GM10847 (cell line): ENCODE measurements around the gene HS6ST3.

ENCODE experiments used
- POLR2A ChIP-seq: IDR thresholded peaks from 2 replicates; pipeline ENCODE4 v1.6.1; 2011; ENCODE audit not compliant: insufficient read length; ENCODE audit errors: extremely low read depth

HS6ST3 gene

DNA sequence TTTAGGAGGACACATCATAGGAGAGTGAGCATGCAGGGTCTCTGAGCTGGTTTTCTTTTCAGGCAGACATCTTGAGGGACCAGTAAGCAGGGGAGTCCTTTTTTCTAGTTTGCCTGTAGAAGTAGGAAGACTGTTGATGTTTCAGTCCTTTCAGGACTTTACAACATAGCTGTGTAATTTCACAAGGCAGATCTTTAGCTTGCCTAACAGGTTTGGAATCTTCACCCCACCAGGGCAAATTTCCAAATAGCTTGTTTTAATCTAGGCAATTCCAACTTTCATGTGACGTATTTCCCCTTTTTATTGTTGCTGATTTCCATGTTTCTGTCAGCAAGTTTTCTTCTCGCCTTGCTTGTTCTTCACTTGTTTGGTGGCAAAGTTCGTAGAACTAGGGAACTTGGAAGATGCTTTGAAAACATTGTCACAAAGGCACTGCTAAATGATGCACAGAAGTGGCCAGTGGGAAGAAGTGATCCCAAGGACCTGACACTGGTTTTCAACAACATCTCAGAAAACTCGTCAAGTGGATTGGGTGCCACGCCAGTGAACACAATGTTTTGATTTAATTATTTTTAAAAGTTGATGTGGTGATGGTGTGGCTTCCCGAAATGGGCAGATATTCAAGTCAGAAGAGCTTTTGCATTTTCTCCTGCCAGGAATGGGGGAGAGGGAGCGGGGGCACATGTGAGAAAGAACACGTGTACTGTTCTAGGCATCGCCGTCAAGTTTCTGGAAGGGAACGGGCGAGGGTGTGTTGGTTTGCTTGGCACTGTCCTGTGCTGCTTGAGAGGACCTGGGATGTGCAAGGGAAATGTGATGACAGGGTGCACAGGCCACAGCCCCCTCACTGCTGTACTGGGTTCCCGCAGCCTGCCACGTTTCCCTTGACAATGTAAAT lies 485.8 kb downstream of the HS6ST3 start:
- TF ChIP-seq POLR2A = no peak

DNA sequence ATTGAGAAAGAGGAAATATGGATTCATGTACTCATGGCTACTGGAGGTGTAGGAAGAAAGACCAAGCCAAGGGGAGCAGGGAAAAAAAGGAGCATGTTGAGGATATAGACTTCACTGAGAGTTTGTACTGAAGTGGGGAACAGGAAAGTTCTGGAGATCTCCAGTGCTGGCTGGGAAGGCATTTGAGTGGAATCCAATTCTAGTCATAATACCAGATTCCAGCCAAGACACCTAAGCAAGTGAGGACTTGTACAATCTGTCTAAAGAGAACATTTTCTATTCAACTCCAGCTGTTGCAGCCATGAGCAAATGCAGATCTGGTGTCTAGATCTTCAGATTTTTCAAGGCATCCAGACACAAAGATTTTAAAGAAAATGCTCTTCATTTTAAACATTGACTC lies 491.8 kb downstream of the HS6ST3 start:
- TF ChIP-seq POLR2A = no peak

- TF ChIP-seq POLR2A = no peak
Measured at GRCh38 chr13:96615252-96615651, 525.3 kb downstream of the HS6ST3 start.

GRCh38 chr13:96617528-96617927 lies 527.6 kb downstream of the HS6ST3 start:
- no peak for TF ChIP-seq POLR2A

GRCh38 chr13:96621634-96622183 lies 531.8 kb downstream of the HS6ST3 start:
- TF ChIP-seq POLR2A = no peak

DNA sequence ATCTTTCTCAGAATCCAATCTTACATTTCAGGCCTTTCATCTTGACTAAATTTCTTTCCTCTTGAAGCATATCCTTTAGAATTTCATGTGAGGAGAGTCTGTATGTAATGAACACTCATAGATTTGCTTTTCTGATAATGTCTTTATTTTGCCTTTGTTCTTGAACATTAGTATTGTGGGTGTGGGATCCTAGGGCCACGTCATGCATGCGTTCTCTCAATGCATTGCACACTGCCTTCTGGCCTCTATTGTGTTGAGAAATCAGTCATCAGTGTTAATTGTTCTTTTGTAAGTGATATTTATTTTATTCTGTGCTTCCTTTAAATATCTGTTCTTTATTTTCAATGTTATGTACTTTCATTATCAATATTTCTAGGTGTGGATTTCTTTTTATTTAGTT lies 539.4 kb downstream of the HS6ST3 start:
- no peak for TF ChIP-seq POLR2A

DNA sequence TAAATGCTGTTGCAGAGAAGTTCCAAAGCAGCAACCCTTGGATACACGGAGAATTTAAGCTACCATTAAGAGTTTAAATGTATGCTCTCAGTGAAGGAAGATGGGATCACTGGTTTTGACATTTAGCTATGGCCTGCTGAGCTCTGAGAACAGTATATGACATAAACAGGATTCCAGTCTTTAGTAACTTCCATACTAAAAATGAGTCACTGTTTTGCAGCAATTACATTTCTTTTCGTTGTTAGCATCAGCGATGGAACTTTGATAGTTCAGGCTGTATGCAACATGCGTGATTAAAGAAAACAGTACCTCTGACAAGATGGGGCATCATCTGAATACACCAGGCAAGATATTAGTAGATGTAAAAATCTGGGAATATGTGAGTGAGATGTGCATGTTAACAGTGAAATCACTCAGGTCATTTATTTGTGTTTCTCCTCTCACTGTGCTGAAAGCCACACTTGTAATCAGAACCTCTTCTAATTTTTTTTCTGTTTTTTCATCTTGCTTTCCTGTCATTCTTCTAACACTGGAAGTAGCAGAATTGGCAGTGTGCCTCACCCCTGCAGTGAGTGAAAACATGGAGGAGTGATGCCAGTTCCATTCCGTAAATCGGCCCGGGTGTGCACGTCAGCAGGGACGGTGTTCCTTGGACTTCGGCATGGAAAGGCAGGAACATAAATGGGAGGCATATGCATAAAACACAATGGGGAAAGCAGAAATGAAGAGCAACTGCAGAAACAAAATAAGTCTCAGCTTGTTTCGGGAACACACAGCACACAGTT lies 542.8 kb downstream of the HS6ST3 start:
- TF ChIP-seq POLR2A = no peak

GRCh38 chr13:96636001-96636709 lies 546.2 kb downstream of the HS6ST3 start:
- TF ChIP-seq POLR2A = no peak

GRCh38 chr13:96637039-96637438 lies 547.1 kb downstream of the HS6ST3 start:
- no peak for TF ChIP-seq POLR2A

DNA sequence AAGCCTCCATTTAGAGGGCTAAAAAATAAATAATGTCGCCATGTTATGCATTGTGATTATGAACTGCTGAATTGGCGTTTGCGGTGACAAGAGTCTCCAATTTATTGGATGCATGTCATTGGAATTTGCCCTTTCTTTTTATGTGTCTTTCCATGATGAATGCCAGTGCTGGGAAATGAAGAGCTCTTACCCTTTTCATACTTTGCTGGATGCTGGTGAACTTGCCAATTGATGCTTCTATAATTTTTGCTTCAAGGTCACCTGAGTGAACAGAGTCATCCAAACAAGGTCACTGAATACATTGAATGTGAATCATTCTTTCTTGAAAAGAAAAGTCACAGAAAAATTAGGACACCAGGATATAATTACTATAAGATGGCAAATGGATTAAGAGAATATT lies 556.2 kb downstream of the HS6ST3 start:
- TF ChIP-seq POLR2A = no peak

DNA sequence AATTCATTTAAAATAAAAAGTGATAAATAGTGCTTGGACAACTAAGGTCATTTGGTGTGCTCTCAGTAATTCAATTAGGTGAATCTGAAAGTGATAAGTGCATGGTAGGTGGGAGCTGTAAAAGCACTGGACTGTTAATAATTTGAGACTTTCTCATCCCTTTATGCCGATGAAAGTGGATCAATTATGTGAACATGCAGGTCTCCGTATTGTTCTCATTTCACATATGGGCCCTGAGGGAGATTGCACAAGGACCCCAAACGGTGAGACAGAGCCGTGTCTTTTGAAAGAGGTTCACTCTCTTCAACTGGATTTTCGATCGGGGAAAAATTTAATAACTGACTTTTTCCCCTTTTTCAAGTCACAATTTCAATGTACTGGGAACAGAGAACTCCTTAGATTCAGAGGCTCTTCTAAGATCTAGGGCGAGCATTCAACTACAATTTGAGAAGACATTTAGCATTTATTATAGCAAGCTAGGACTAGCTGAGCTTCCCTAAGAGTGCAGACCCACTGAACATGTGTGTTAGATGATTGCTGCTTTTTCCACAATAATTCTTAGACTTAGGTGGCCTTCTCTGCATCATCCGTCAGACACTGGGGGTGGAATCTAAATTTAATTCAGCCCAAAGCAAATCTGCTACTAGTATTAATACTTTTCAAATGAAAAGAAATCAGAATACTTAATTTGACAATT lies 556.8 kb downstream of the HS6ST3 start:
- TF ChIP-seq POLR2A = no peak

DNA sequence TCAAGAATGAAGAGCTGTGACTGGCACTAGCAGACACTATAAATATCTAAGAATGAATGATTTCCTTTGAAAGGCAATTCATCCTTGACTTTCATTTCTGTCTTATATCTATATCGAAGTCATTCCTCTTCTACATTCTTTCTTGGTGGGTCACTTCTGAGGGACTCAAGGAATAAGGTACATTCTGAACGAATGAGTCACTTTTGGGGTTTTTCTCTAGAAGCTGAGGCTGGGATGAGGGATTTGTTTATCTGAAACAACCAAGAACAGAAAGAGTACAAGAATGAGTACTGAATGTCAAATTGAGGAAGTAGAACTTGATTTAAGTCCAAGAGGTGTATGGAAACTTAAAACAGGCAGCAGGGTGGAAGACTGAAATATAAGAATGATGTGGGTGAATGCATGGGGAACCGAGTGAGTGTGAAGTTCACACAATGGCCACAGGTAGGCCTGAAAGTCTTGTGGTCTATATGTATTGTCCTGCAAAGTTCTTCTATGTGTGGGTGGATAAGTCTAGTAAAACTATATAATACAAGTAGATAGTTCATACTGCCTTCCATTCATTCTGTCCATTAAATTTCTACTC lies 560.5 kb downstream of the HS6ST3 start:
- TF ChIP-seq POLR2A = no peak

DNA sequence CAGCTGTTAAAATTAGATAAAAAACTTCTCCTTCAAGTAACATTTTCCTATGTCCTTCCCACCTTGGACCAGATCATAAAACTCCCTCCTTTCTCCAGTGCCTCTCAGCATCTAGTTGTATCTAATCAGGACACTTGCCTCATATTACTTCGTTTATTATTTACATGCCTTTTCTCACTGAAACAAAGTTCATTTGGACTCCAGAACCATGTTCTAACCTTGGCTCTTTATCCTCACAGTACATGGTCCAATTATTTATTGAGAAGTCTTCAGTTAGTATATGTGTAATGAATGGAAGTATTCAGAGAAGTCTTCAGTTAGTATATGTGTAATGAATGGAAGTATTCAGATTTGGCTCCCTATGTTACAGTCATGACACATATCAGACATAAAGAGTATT lies 561.7 kb downstream of the HS6ST3 start:
- no peak for TF ChIP-seq POLR2A

- TF ChIP-seq POLR2A = no peak
Measured at GRCh38 chr13:96652506-96652905, 562.6 kb downstream of the HS6ST3 start.
